Activated CD8-positive, alpha-beta memory T cell treated with anti-CD3 and anti-CD28 coated beads for 24 hours (primary cell): Measurements from ENCODE around the gene LY6G5B.

Source experiments
- DNase-seq: peaks from one replicate; pipeline ENCODE4 v3.0.0-alpha.2; 2020

The LY6G5B gene

DNA sequence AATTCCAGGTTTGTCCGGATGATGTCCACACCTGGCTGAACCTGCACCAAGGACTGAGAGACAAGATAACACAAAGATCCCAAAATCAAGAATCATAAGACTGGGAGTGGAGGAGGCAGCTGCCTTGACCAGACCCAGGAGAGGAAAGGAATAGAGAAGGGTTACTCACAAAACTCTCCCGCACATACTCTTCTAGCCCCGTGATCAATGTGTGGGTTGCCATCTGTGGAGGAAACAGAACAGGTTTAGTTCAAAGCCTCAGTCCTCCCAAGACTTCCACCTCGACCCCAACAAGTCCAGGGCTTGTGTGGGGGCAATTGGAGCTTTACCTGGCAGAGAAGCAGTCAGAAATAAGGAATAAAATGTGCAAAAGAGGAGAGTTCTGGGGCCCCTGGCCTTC is 28.4 kb upstream of the LY6G5B start:
- DNase-seq, result no peak

DNA sequence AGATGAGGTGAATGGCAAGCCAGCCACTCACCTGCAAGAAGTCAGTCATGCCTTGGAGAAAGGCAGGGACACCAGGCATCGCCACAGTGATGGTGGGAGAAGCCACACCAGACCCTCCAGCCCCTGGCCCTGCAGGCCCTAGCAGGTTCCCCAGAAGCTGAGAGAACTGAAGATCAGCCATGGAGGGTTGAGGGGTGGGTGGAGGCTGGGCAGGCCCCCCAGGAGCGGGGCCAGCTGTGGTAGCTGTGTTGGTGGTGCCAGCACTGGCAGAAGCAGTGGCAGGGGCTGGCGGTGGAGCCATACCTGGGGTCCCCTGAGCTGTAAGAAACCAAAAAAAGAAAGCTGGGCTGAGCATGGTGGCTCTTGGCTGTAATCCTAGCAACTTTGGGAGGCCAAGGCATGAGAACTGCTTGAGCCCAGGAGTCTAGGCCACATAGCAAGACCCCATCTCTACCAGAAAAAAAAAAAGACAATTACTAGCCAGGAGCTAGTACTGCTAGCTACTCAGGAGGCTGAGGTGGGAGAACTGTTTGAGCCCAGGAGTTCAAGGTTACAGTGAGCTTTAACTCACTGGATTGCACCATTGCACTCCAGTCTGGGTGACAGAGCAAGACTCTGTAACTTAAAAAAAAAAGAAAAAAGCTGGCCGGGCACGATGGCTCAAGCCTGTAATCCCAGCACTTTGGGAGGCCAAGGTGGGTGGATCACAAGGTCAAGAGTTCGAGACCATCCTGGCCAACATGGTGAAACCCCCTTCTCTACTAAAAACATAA is 26.8 kb upstream of the LY6G5B start:
- DNase-seq, result no peak

DNA sequence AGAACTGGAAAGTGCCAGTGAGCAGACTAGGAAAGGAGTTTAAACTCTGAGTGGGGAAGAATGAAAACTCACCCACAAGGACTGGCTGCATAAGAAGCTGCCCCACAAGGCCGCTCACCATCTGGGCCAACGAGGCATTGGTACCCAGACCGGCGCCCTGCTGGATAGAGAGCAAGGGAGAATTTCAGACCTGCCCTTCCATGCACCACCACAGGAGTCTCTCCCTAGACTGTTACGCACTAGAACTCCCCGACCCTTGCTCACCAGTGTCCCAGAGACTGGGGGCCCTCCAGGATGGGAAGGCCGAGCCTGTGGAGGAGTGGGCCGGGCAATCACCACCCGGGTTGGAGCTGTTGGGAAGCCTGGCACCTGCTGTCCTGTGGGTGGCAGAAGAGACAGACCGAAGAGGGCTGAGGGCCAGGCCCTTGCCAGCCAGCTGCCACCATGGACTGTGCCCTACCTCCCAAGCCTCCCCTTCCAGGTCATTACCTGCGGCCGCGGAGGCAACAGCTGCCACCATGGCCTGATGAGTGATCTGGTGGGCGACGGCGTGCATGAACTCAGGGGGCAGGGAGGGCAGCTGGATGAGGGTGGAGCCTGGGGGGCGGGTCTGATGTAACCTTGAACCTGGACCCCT is 25.8 kb upstream of the LY6G5B start:
- no peak for DNase-seq

DNA sequence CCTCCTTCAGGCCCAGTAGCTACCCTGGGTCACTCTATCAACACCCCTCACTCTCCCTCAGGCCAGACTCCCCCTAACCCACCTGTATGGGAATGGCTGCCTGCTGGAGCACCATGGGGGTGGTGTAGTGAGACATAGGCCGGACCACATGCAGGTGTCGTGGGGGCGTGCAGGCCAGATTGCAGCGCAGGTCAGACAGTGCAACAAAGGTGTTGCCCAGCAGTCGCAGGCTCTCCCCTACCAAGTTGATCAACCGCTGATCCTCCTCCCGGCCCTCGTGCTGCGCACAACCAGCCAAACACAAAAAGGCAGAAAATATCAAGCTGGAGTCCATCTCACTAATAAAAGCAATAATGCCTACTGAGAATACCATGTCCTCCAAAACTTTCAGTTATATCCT is 24.5 kb upstream of the LY6G5B start:
- no peak for DNase-seq

DNA sequence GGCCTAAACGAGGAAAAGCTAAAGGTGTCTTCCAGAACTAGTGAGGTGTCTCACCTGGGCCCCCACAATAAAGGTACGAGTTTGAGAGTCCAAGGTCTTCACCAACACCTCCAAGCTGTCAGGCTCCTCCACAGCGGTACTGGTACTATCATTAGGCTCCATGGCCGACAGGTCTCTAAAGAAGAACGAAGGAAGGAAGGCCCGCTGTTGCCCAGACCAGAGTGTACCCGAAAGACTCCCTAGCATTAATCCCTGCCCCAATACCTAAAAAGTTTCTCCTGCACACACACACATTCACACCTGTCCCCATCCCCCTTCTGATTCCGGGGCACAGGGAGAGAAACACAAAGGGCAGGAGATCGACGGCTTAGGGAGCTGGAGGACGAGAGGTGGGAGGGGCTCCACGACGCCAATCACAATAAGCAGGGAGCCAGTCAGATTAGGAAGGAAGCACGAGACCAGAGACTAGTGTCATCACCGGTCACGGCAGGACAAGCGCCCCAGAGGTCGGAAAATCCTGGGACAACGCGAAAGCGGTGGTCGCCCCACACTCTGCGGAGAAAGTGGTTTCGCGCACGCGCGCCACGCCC is 18.1 kb upstream of the LY6G5B start:
- DNase-seq, result no peak

DNA sequence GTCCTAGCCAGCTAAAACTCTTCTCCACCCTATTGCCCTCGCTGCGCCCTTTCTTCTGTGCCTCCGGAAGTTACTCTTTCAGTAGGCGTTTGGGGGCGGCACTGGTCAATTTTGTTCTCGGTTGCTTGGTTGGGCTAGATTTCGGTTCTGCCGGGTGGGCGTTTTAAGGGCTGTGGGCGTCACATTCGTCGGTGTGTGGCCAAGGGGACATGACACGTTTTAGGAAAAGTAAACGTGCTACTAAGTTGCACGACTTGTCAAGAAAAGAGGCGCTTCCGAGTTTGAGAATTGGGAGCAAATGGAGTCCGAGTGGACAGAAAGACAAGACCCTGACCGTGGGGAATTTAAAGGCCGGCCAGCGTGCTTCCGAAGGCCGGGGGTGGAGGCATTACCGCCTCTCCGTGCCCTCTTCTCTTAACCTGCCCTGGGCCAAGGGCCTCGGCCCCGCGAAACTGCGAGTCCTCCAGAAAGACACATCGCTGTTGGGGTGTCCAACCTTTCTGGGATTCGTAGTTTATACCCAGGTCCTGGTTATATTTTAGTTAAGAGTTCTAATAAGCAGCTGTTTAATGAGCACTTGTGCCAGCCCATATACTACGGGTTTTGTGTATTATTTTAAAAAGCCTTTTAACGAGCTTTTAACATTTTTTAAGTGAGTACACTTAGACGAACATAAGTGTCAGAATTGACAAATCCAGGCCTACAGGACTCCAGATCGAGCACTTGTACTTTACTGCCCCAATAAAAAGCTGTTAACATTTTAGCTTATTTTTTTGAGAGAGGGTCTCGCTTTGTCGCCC is 16.7 kb upstream of the LY6G5B start:
- no peak for DNase-seq

DNA sequence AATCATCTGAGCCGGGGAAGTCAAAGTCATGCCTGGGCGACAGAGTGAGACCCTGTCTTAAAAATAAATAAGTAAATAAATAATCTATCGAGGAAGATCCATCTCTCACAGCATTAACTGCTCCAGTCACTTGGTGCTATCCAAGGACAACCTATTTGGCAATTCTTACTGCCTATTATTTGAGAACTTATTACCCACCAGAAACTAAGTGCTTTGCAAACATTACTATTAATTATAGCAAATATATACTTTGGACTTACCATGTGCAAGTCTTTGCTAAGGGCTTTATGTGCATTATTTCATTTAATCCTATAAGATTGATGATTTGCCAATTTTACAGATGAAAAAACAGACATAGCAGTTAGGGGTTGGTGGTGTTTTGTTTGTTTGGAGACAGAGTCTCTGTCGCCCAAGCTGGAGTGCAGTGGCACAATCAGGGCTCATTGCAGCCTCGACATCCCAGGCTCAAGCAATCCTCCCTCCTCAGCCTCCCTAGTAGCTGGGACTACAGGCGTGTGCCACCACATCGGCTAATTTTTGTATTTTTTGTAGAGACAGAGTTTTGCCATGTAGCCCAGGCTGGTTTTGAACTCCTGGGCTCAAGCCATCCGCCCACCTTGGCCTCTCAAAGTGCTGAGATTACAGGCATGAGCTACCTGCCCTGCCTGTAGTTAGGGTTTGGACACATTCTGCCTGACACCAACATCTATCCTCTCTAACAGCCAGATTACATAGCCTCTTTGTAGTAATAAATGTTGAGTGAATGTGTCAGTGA is 15.0 kb upstream of the LY6G5B start:
- no peak for DNase-seq

DNA sequence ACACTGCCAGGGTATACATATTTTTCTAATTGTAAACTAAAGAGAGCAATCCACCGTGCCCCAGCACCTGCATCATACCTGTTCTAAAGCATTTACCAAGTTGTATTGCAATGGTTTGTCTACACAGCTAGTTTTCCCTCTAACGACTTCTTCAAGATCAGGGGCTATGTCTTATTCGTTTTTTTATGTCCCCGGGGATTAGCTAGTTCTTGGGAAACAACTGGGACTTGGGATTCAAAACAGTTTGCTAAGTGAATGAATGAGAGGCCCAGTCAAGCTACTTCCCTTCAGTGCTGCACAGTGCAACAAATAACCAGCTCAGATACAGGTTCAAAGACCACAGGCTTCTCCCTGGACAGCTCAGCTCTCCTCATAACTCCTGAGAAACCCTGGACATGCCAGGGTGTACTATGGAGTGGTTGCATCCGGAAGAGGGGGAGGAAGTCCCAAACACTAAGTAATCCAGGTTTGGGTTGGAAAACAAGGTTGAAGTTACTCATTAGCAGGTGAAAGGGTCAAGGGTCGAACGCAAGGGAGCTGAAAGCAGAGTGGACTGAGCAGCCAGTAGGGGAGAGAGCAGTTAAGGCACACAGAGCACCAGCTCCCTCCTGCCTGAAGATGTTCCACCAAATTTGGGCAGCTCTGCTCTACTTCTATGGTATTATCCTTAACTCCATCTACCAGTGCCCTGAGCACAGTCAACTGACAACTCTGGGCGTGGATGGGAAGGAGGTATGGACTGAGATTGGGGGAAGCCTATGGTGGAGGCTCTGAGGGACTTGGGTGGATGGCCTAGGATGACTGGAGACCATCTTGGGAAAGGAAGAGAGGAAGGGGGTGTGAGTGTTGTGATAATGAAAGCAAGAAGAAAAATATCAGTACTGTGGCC is 14.2 kb upstream of the LY6G5B start, which contains the start of gene APOM:
TSS of gene APOM (plus strand) at position 546 of the 889 bp plus-strand sequence. CDS start at position 619, 73 bp downstream.
- DNase-seq, result no peak

DNA sequence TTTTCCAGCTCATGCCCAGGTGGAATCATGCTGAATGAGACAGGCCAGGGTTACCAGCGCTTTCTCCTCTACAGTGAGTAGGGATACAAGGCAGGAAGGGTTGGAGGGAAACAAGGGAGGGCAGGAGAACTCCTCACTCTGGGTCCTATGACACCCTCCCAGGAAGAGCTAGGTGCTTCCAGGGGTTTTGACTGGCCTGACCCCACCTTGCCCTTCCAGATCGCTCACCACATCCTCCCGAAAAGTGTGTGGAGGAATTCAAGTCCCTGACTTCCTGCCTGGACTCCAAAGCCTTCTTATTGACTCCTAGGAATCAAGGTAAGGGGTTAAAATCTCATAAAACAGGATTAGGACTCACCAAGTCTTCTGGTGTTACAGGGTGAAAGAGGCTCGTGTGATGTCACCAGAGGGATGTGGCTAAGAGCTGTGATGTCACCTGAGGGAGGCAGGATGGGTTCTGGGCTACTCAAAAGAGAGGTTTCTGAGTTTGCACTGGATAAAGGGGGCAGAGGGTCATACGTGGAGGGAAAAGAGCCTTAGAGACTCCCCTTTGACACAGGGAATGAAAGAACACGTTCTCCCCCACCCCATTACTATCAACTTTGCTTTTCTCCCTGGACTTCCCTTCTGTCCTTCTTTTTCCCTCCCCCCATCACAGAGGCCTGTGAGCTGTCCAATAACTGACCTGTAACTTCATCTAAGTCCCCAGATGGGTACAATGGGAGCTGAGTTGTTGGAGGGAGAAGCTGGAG is 12.2 kb upstream of the LY6G5B start:
- DNase-seq, result no peak

DNA sequence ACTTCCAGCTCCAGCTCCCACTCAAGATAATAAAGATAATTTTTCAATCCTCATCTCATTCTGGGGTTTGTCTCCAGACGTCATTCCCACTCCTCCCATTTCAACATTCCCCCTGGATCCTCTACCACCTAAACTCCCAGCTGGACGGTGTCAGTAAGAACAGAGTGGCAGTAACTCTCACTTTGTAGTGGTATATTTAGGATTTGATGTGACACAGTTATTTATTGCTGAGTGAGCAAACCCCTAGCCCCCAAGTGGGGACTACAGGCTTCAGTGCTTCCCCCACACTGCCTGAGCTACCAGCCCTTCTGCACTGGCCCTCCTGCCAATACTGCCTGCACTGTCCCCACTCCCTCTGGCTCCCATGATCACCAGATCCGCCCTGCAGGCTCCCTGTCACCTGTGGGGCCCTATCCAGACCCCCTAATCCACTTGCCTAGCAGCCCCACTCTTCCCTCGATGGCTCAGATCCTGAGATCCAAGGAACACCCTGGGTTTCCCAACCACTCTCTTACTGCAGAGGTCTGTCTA is 11.6 kb upstream of the LY6G5B start:
- DNase-seq, result no peak

DNA sequence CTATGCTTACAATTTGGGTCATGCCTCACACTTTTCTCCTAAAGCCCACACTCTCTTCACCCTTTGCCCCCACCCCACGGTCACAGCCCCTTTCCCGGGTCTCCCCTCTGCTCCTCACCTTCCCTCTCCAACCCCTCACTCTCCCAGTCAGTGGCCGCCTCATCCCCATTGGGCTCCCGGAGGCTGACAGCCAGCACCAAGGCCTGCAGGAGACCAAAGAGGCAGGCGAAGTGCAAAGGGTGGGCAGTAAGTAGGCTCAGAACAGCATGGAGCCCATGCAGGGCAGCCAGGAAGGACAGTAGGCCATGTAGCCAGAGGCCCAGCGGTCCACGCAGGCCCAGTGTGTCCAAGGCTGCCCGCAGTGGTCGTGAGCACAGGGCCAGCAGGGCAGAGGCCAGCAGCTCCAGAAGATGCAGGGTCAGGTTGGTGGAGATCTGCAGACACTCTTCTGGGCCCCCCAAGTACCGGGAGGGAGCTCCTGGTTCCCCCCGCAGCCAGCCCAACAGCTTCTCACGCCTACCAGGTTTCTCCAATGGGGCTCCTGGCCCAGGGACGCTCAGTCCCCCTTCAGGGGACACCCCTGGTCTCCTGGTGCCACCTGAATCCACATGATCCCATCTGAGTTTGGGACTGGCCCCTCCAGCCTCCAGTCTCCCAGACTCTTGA is 10.7 kb upstream of the LY6G5B start:
- DNase-seq, result no peak

DNA sequence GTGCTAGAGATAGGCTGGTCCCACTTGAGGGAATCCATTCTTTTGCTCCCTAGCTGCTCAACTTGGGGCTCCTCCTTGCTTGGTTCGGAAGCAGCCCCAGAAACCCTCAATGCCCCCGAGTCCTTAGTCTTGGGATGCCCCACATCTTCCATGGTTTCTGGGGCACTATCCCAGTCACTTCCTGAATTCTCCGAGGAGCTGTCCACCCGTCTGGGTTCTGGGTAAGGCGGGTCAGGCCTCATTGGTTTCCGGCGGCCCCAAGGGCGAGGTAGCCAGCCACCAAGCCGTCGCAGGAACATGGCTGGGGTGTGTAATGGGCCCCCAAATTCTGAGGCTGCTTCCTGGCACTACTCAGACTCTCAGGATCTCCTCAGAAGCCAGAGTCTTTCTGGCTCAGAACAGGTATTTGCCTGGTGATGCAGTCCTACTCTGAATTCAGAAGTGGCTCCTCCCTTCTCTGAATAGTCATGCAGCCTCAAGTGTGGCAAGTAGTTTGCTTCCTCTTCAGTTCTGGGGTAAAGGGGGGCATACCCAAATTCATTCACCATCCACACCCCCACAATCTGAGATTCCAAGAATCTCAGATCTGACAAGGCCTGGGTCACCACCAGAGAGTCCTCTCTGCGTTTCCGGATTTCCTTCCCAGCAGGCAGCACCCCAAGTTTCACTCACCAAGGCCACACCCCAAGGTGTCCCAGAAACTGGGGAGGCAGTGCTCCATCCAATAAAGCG is 10.0 kb upstream of the LY6G5B start:
- no peak for DNase-seq

DNA sequence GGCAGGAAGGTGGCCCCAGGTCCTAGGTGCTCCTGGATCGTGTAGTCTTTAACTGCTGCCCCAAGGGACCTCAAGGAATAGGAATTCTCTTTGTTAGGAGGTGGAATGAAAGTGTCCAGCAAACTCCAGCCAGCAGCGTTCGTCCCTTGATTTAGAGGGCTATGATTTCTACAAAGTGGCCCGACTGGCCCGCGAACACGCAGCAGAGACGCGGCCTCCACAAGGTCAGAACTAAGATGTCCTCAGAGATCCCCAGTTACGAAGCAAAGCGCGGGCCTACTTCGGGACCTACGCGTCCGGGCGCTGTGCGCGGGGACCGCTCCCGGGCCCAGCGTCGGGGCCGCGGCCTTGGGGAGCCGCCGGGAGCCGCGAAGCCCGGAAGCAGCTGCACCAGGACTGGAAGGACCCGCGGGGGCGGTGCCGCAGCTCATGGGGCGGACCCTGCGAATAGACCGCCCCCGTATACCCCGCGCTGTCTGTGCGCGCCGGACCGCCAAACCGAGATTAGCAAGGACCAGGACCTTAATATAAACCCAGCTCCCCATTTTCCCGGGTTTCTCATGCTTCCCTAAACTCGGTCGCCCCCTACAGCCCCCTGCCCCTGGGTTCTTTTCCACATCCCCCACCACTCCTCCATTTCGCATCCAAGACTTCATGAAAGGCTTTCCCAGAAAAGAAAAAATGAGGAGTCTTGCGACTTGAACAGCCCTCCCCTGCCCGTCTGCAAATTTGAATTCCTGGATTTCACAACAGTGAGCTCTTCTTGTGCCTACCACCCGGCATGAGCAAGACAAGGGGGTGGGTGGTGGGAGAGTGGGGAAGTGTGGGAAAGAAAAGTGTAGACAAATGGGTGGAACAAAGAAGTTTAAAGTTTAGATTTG is 9.2 kb upstream of the LY6G5B start, which contains the start of gene C6orf47:
TSS of gene C6orf47 (minus strand) at position 398 of the 881 bp plus-strand sequence. CDS start 831 bp downstream, outside the sequence.
- DNase-seq, result peak; percentile 89

DNA sequence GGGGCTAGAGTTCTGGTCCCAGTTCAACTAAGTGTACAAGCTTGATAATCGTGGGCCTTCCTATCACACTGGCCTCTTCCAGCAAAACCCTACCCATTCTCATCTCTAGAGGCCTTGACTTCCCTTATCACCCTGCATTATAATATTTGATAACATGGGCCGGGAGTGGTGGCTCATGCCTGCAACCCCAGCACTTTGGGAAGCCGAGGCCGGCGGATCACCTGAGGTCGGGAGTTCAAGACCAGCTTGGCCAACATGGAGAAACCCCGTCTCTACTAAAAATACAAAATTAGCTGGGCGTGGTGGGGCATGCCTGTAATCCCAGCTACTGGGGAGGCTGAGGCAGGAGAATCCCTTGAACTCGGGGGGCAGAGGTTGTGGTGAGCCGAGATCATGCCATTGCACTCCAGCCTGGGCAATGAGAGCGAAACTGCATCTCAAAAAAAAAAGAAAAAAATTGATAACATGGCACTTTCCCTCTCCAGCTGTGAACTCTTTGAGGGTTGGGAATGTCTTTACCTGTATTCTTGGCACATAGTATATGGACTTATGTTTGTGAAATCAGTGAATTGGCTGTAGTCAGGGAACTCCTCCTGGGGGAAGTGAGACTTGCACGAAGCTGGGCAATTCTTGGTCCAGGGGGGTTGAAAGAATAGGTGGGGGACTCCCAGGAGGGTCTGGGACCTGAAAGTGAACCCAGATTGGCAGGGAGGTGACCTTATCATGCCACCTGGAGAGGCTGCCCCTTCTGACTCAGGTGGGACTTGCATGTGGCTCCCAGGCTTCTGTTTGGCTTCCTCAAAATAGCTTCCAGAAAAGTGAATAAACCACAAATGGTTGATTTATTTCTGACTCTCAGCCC is 8.3 kb upstream of the LY6G5B start:
- no peak for DNase-seq

DNA sequence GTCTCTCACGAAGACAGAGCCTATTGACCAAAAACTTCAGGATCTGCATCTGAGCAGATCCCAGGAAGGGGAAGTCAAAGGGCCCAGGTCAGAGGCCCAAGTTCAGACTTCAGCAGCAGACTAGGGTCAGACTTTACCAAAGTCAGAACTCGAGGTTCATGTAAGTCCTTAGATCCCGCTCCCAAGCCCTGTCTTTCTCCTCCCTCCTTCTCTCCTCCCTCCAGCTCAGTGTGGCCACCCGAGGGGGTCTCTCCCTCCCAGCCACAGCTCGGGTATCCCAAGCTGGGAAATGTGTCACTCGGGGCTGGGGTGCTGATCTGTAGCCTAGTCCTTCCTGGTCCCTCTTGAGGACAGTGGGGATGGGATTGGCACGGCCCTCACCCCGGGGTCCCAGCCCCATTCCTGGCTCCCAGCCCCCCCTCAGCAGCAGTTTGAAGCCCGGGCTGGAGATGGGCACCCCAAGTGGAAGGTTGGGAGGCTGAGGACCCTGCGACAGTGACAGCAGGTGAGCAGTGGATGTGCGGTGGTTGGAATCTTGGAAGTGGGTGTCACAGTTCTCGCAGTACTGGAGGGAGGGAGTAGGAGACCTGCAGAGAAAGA is 7.6 kb upstream of the LY6G5B start:
- DNase-seq, result no peak
